GM20431 (cell line): ENCODE data around the gene KCNK7.

Experiments used
- in situ Hi-C: fragments of 300-500 bp; cut with MseI, MboI; formaldehyde crosslinking; loops from one replicate; pipeline ENCODE4 v1.15.0; 2020; ENCODE audit warnings: low sequenced_read_pairs; ENCODE audit not compliant: unreplicated experiment

Gene KCNK7

GRCh38 chr11:65590240-65590738 is 5.3 kb downstream of the KCNK7 start:
- in situ Hi-C loops: no loop called here

GRCh38 chr11:65589444-65590239 is 6.0 kb downstream of the KCNK7 start:
- in situ Hi-C loops: no loop called here

- in situ Hi-C loops: no loop called here
These were observed 7.2 kb downstream of the KCNK7 start for GRCh38 chr11:65588199-65589054.

GRCh38 chr11:65586676-65587075 is 8.9 kb downstream of the KCNK7 start:
- in situ Hi-C loops: no loop called here

GRCh38 chr11:65586247-65586630 is 9.4 kb downstream of the KCNK7 start:
- in situ Hi-C loops: no loop called here

- in situ Hi-C loops: no loop called here
These were observed 10.0 kb downstream of the KCNK7 start for GRCh38 chr11:65585396-65586246.

GRCh38 chr11:65584723-65585171 is 10.9 kb downstream of the KCNK7 start:
- in situ Hi-C loops: no loop called here

GRCh38 chr11:65584106-65584505 is 11.5 kb downstream of the KCNK7 start:
- in situ Hi-C loops: no loop called here

- in situ Hi-C loops: no loop called here
These were observed 12.0 kb downstream of the KCNK7 start for GRCh38 chr11:65583589-65583988.

GRCh38 chr11:65581928-65582327 is 13.7 kb downstream of the KCNK7 start:
- in situ Hi-C loops: no loop called here

- in situ Hi-C loops: no loop called here
These were observed 14.8 kb downstream of the KCNK7 start for GRCh38 chr11:65580756-65581155.

- in situ Hi-C loops: no loop called here
These were observed 15.4 kb downstream of the KCNK7 start for GRCh38 chr11:65580031-65580692.

- in situ Hi-C loops: no loop called here
These were observed 16.3 kb downstream of the KCNK7 start for GRCh38 chr11:65579291-65579690.

- in situ Hi-C loops: no loop called here
These were observed 16.9 kb downstream of the KCNK7 start for GRCh38 chr11:65578667-65579066.

GRCh38 chr11:65578134-65578533 is 17.5 kb downstream of the KCNK7 start:
- in situ Hi-C loops: no loop called here

- in situ Hi-C loops: no loop called here
These were observed 17.9 kb downstream of the KCNK7 start for GRCh38 chr11:65577756-65578109.

- in situ Hi-C loops: no loop called here
These were observed 18.5 kb downstream of the KCNK7 start for GRCh38 chr11:65576867-65577755.

GRCh38 chr11:65576232-65576866 is 19.3 kb downstream of the KCNK7 start:
- in situ Hi-C loops: no loop called here
